HG03196 (cell line): ENCODE data around the gene NLRX1.
"Not testable (repeated sequence)": the region's sequence is repeated elsewhere in the genome, so short reads cannot be mapped to it uniquely, and the experiment has no call there.

Experiments
- ATAC-seq: cut with Tn5 transposase; IDR thresholded peaks from one replicate; pipeline ENCODE4 v1.9.1; 2021; ENCODE audit not compliant: unreplicated experiment

The NLRX1 gene

DNA sequence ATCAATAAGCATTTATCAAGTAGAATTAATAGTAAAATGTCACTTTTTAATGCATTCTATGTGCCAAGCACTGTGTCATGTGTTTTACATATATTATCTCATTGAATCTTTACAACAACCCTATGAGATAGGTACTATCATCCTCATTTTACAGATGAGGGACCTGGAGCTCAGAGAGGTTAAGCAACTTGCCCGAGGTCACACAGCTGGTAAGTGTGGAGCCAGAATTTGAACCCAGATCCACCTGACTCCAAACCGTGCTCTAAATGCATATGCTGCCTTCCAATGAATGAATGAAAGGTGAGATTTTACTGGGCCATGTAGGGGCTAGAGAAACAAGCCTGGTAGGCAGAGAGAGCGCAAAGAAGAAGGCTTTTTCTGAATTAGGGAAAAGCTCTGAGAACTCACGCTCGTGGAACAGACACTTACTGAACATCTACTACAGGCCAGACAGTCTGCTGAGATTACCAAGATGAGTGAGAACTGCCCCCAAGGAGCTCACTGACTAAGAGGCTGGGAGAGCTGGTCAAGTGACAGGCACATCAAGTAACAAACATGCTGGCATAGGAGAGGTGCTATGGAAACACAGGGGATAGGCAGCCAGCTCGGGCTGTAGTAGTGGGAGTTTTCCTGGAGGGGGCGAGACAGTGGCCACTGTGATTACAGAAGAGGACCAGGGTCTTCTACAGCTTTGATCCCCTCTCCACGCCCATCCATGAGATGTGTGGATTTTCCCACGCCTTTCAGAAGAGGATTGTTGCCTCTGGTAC lies 15.3 kb upstream of the NLRX1 start:
- no peak for ATAC-seq

DNA sequence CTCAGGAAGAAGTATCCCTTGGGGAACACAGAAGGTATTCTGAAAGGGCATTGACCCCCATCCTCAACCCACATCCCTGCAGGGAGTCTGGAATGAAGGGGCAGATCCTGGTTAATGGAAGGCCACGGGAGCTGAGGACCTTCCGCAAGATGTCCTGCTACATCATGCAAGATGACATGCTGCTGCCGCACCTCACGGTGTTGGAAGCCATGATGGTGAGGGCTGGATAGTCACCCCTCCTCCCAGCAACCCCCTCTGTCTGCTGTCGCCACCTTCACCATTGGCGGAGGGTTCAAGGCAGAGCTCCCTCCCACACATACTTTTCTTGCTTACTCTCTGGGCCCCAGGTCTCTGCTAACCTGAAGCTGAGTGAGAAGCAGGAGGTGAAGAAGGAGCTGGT lies 14.3 kb upstream of the NLRX1 start:
- ATAC-seq: no peak

DNA sequence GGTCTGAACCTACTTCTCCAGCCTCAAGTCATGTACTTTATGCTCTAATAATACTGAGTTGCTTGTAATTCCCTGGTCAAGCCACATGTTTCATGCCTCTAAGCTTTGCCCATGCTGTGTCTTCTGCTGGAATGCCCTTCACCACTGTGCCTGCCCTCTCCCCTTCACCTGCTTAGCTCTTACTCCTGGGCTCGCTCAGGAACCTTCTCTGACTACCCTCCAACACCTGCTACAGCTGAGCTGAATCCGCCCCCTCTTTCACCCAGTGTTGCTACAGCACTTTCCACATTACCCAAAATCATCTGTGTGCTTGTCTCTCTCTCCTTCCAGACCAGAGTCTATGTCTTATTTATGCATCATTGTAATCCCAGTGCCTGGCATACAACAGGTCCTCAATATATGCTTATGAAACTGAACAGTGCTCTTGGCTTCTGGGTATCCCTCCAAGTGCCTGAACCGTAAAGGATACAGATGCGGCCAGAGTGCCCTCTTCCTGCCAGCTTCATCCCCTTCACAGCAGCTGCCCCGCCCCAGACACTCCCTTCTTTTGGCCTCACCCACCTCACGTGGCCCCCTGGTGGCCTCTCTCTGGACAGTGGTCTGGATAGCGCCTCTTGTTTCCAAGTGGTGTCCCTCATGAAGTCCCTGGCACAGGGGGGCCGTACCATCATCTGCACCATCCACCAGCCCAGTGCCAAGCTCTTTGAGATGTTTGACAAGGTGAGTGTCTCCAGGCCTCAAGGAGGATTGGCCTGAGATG lies 12.6 kb upstream of the NLRX1 start:
- no peak for ATAC-seq

DNA sequence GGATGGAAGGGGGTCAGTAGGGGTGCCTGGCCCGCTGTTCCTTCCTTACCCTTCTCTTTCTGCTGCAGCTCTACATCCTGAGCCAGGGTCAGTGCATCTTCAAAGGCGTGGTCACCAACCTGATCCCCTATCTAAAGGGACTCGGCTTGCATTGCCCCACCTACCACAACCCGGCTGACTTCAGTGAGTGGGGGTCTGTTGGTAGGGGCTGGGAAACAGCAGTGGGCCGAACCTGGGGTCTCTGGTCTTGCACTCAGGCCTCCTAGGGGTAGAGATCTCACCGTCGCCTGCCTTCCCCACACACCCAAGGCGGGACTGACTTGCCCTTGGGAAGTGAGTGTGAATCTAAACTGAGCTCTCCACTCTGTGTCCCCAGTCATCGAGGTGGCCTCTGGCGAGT lies 12.0 kb upstream of the NLRX1 start:
- ATAC-seq: no peak

DNA sequence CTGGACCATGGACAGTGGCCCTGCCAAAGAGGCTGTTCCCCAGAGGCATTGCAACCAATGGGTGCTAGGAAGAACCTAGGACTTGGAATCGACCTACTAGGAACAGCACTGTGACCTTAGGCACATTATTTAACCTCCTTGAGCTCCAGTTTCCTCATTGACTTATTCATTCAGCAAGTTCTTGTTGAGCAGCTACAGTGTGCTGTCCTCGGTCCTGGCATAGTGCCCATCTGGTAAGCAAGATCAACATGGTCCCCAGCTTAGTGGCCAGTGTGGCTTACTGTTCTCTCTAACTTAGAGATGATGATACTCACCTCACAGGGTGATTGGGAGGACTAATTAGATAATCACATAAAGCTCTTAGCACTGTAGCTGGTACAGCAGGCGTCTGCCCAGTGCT lies 11.5 kb upstream of the NLRX1 start:
- no peak for ATAC-seq

DNA sequence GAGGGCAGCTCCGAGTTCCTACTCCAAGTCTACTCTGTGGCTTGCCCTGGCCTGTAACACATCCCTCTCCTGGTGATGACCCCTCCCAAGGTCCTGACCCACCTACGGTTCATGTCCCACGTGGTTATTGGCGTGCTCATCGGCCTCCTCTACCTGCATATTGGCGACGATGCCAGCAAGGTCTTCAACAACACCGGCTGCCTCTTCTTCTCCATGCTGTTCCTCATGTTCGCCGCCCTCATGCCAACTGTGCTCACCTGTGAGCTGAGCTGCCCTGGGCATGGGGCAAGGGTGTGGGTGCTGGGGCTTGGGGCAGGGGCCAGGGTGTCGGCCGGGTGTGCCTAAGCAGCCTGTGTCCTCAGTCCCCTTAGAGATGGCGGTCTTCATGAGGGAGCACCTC lies 10.1 kb upstream of the NLRX1 start:
- ATAC-seq: no peak

DNA sequence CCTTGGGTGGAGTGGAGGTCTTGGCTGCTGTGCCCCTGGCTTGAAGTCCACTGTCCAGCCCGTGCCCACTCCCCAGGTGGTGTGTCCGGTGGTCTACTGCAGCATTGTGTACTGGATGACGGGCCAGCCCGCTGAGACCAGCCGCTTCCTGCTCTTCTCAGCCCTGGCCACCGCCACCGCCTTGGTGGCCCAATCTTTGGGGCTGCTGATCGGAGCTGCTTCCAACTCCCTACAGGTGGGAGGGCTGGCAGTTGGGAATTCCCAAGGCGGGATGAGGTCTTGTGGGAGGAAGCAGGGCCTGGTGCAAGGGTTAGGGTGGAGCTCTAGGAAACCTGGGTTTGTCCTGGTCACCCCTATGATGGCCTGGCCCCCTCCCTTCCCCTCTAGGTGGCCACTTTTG lies 8.4 kb upstream of the NLRX1 start:
- ATAC-seq: no peak

DNA sequence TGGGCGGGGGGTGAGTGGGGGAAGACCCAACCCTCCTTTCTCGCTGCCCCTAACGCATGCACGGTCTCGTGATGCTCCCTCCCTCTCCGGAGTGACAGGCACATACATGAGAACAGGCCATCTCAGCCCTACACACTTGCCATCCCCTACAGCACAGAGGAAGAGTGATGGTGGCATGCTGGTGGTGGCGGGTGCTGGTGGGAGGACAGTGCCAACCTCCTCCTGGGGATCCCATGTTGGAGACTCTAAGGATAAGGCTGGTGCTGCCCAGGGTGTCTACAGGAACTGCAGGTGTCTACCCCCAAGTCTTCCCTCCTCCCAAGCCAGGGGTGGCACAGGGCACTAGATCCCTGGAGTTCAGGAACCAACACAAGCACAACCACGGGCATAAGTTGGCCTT lies 6.7 kb upstream of the NLRX1 start:
- no peak for ATAC-seq

DNA sequence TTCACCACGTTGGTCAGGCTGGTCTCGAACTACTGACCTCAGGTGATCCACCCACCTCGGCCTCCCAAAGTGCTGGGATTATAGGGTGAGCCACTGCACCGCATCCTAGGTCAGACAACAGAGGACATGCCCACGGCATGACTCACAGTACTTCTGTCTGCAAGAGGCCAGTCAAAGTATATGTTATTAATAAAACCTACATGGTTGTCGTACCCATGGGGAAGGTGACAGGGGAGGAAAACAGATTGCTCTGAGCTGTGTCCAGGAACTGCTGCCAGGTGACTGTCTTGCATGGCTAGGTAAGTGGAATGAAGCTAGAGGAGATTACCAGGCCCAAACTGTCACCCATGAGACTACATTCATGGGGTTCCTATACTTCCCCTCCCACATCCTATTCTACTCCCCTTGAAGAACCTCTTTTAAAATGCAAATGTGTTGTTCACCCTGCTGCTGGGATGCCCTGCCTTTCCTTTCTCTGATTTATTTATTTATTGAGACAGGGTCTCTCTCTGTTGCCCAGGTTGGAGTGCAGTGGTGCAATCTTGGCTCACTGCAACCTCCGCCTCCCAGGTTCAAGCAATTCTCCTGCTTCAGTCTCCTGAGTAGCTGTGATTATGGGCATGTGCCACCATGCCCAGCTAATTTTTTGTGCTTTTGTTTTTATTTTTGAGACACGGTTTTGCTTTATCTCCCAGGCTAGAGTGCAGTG lies 2.0 kb upstream of the NLRX1 start:
- ATAC-seq: no peak

DNA sequence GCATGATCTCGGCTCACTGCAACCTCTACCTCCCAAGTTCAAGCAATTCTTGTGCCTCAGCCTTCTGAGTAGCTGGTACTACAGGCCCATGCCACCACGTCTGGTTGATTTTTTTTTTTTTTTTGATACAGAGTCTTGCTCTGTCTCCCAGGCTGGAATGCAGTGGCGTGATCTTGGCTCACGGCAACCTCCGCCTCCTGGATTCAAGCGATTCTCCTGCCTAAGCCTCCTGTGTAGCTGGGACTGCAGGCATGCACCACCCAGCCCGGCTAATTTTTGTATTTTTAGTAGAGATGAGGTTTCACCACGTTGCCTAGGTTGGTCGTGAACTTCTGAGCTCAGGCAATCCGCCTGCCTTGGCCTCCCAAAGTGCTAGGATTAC lies 1.5 kb upstream of the NLRX1 start:
- not testable (repeated sequence) for ATAC-seq

DNA sequence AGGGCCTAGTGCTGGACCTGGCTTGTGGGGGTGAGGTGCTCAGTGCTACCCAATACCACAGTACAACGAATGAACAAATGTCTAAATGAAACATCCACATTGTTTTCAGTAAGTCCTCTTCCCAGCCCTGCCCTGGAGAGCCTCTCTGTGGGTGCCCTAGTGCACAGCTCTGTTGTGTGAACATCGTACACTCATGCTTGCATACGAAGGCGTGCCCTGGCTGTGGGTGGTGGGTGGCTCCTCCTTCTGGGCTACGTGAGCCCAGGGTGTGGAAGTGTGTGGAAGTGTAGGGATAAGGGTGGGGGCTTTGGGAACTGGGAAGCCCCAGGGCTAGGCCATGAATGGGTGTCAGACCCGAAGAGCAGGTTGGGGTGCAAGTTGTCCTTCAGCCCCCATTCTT lies 592 bp upstream of the NLRX1 start:
- ATAC-seq: no peak

DNA sequence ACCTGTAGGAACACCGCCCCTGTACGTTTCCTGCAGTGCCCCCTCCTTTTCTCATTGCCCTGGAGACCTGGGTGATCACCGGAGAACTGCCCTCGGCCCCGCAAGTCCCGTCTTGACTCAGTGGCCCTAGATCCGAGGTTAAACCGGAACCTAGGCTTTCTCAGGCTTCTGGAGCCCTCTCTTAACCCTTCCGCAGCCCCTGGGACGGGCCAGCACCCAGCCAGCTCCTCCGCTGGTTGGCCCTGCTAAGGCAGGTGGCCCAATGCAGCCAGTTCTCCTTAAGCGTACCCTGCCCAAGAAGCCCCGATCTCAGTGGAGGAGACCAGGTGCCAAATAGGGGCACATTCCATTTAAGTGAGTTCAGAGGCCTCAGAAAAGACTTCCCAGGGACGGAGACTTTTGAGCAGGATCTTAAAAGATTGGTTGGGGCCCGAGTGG lies 776 bp downstream of the NLRX1 start:
- ATAC-seq: peak; percentile 16

DNA sequence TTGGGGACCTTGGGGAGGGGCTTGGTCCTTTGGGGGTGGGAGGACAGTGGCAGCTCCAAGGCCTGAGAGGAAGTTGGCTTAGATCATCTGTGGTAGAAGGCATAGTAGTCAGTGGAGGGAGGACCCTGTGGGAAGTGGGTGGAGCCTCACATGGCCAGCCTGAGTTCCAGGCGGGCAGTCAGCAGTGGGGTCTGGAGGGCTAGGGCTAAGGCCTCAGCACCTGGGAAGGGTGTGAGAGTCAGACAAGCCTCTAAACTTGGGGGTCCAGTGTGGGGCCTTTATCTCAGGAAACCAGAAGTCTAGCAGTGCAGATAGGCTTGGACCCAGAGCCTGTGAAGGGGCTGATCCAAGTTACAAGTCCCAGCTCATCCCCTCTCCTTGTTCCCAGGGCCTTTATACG lies 4.0 kb downstream of the NLRX1 start:
- ATAC-seq: no peak

DNA sequence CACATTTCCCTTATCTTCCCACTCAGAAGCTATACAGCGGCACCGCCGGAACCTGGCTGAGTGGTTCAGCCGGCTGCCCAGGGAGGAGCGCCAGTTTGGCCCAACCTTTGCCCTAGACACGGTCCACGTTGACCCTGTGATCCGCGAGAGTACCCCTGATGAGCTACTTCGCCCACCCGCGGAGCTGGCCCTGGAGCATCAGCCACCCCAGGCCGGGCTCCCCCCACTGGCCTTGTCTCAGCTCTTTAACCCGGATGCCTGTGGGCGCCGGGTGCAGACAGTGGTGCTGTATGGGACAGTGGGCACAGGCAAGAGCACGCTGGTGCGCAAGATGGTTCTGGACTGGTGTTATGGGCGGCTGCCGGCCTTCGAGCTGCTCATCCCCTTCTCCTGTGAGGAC lies 4.9 kb downstream of the NLRX1 start:
- ATAC-seq: no peak

DNA sequence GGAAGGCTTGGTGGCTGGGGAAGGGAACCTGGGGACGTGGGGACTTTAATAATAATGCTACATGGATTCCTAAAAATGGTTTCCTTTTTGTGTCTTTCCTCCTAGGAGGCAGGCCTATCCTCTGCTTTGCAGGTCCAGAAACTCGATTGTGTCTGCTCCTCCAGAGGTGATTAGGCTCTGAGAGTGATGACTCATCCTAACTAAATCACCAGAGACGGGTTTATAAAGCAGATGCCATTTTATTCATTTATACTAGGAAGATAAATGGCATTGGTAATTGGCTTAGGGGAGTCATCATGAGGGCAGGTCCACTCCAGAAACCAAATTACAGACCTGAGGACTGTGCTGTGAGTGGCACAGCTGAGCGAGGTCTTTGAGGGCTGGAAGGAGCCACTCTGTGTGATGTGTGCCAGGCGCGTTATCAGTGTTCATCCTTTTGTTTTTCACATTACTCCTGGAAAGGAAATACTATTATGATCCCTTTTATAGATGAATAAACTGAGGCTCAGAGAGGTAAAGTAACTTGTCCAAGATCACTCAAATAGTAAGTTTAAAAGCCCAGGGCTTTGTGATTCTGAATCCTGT lies 7.1 kb downstream of the NLRX1 start:
- ATAC-seq: no peak

DNA sequence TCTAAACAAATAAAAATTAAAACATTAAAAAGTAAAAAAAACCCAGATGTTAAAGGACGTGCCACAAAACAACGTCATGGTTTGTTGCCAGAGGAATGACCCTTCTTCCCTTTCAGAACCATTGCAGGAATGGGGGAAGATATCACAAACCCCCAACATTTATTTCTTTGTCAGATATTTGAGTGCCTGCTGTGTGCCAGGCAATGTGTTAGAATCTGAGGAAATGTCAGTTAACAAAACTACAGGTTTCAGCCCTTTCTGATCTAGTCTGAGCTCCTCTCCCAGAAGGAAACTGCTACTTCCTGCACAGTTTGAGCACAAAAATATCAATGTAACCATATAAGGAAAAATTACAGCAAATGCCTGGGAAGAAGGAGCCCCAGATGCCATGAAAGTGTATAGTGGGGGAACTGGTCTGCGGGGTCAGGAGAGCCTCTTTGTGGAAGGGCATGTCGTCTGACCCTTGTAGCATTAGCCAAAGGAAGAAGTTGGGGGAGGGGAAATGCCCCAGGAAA lies 9.7 kb downstream of the NLRX1 start:
- no peak for ATAC-seq

DNA sequence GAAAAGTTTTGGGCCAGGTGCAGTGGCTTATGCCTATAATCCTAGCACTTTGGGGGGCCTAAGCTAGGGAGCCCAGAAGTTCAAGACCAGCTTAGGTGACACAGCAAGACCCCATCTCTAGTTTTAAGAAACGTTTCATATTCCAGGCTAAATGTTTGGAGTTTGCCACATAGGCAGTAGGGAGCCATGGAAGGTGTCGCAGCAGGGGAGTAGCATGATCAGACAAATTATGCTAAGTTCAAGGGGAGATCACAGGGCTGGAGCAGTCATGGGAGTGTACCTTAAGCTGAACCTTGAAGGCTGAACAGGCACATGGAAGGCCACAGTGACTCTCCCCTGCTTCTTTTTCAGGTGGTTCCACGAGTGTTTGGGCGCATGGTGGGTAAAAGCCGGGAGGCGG lies 10.8 kb downstream of the NLRX1 start:
- no peak for ATAC-seq

DNA sequence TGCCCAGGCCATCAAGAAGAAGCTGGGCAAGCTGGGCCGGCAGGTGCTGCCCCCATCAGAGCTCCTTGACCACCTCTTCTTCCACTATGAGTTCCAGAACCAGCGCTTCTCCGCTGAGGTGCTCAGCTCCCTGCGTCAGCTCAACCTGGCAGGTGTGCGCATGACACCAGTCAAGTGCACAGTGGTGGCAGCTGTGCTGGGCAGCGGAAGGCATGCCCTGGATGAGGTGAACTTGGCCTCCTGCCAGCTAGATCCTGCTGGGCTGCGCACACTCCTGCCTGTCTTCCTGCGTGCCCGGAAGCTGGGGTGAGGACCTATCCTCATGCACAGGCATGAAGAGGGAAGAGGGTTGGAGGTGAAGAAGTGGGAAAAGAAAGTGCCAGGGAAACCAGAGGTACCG lies 11.5 kb downstream of the NLRX1 start:
- no peak for ATAC-seq

DNA sequence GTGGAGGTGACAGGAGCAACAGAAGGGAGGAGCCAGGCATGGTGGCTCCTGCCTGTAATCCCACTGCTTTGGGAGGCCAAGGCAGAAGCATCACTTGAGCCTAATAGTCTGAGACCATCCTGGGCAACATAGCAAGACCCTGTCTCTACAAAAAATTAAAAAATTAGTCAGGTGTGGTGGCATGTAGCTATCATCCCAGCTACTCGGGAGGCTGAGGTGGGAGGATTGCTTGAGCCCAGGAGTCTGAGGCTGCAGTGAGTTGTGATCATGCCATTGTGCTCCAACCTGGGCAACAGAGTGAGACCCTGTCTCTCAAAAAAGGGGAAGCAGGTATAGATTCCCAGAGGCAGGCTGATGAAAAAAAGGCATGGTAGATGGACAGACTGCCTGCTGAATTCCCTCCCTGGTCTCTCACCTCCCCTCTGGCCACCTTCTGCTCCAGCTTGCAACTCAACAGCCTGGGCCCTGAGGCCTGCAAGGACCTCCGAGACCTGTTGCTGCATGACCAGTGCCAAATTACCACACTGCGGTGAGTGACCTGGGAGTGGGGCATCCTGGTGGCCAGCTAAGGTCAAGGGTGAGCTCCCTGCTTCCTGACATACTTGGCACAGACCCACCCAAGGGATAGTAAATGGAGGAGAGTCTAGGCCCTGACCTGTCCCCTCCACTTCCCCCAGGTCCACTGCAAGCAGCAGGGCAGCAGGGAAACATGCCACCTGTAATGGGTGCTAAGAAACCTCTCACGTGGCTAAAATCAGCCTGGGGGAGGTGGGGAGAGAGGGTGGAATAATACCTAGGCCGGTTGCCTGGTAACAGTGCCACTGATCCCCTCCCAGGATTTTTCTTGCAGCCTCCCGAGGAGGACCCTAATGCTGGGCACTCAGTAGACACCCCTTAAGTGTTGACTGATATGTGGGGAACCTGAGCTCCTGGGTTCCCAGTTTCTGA lies 12.5 kb downstream of the NLRX1 start:
- no peak for ATAC-seq

DNA sequence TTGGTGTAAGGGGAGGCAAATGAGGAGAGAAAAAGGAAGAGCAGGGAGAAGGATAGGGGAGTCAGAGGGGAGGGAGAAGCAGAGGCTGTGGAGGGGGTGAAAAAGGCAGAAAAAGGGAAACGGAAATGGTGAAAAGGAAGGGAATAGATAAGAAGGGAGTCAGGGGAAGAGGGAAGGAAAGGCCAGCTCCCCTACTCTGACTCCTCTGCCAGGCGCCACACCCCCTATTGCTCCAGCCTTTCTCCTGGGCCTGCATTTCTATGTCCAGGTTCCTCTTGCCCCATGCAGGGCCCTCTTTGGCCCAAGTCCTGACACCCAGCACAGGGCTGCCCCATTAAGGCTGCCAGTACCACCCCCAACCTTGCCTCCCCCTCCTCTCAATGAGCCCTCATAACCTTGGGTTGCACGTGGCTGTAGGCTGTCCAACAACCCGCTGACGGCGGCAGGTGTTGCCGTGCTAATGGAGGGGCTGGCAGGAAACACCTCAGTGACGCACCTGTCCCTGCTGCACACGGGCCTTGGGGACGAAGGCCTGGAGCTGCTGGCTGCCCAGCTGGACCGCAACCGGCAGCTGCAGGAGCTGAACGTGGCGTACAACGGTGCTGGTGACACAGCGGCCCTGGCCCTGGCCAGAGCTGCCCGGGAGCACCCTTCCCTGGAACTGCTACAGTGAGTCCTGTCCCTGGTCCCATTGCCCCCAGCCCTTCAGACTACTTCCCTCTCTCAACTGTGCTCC lies 13.3 kb downstream of the NLRX1 start:
- no peak for ATAC-seq
